Measurements from ENCODE around the gene DNAJC5G. TPM values are rescaled to one million over a fixed set of nuclear protein-coding genes. Genes with fewer than 3 reads are reported as not detected.

Gene DNAJC5G
- polyA plus RNA-seq, 3 donors = not detected

GRCh38 chr2:27255187-27255586 lies 20.0 kb upstream of the DNAJC5G start:
- Histone ChIP-seq H3K27ac (ENCODE audit: low read depth in 1 of 2, low read length in 2 of 2) (no peak overlapping the region), H3K9ac (ENCODE audit: insufficient read depth, low read length, poor library complexity, severe bottlenecking) (peak overlapping the region; percentile 4), H3K79me2 (ENCODE audit: insufficient read depth, low read length) (no peaks in the 10 kb centered on the region), H3K4me3 (replicated peaks in 1 of 3; ENCODE audit: low read depth in 2 of 3, low read length in 3 of 3) (no peak overlapping the region), H3K27me3 (ENCODE audit: control insufficient read depth in 2 of 2, insufficient read depth in 2 of 2, low read length in 2 of 2) (peaks cover 6 to 26% of the 10 kb centered on the region in 2 donors), H3K4me1 (ENCODE audit: control insufficient read depth in 1 of 2, insufficient read depth in 2 of 2, low read length in 2 of 2) (no peaks in the 10 kb centered on the region), H3K9me3 (replicated peaks in 1 of 2; ENCODE audit: control insufficient read depth in 1 of 2, insufficient read depth in 1 of 2, low read length in 2 of 2) (no peaks in the 10 kb centered on the region), H3K4me2 (replicated peaks; ENCODE audit: extremely low read depth, low read length, poor library complexity, severe bottlenecking) (no peak overlapping the region), H3K36me3 (replicated peaks in 1 of 2; ENCODE audit: control insufficient read depth in 1 of 2, insufficient read depth in 2 of 2, low read length in 2 of 2) (no peaks in the 10 kb centered on the region), H2AFZ (ENCODE audit: insufficient read depth, low read depth, low read length, poor library complexity, severe bottlenecking) (no peak overlapping the region), H4K20me1 (ENCODE audit: insufficient read depth, low read length) (no peaks in the 10 kb centered on the region)
- WGBS (ENCODE audit: insufficient coverage) = 85% methylated on average over 10 of the region's 13 CpGs
- H3K27me3 Mint-ChIP-seq (ENCODE audit: low read depth in 3 of 3) = peaks cover 29 to 55% (median 38%) of the 10 kb centered on the region in 3 donors
- intact Hi-C loops (cut with micrococcal nuclease) = no loop called here
- no peak for DNase-seq
- H3K4me3 Mint-ChIP-seq = no peak overlapping the region
- H3K9me3 Mint-ChIP-seq = no peaks in the 10 kb centered on the region
- no peak for TF ChIP-seq CTCF (IDR thresholded peaks at IDR 0.05)
- H3K36me3 Mint-ChIP-seq = no peaks in the 10 kb centered on the region
- H3K4me1 Mint-ChIP-seq = peaks cover 3% of the 10 kb centered on the region
- no peak overlapping the region for H3K27ac Mint-ChIP-seq

- H3K4me3 ChIP-seq (replicated peaks in 1 of 3; ENCODE audit: low read depth in 2 of 3, low read length in 3 of 3) = no peak overlapping the region
- no peak overlapping the region for H2AFZ ChIP-seq (ENCODE audit: insufficient read depth, low read depth, low read length, poor library complexity, severe bottlenecking)
- intact Hi-C loops (cut with micrococcal nuclease) = no loop called here
- H3K27ac Mint-ChIP-seq = no peak overlapping the region
- peaks cover 10 to 28% of the 10 kb centered on the region in 2 donors for H3K27me3 ChIP-seq (ENCODE audit: control insufficient read depth in 2 of 2, insufficient read depth in 2 of 2, low read length in 2 of 2)
- H3K4me2 ChIP-seq (replicated peaks; ENCODE audit: extremely low read depth, low read length, poor library complexity, severe bottlenecking) = no peak overlapping the region
- no peaks in the 10 kb centered on the region for H3K4me1 ChIP-seq (ENCODE audit: control insufficient read depth in 1 of 2, insufficient read depth in 2 of 2, low read length in 2 of 2)
- peaks cover 0 to 2% of the 10 kb centered on the region in 2 donors for H3K9me3 ChIP-seq (replicated peaks in 1 of 2; ENCODE audit: control insufficient read depth in 1 of 2, insufficient read depth in 1 of 2, low read length in 2 of 2)
- no peaks in the 10 kb centered on the region for H4K20me1 ChIP-seq (ENCODE audit: insufficient read depth, low read length)
- no peak overlapping the region for H3K4me3 Mint-ChIP-seq
- WGBS (ENCODE audit: insufficient coverage) = 50% methylated on average over 1 of the region's 1 CpG
- no peaks in the 10 kb centered on the region for H3K79me2 ChIP-seq (ENCODE audit: insufficient read depth, low read length)
- peaks cover 0 to under 1% (median 0%) of the 10 kb centered on the region in 7 donors for H3K9me3 Mint-ChIP-seq
- no peak overlapping the region for H3K27ac ChIP-seq (ENCODE audit: low read depth in 1 of 2, low read length in 2 of 2)
- H3K9ac ChIP-seq (ENCODE audit: insufficient read depth, low read length, poor library complexity, severe bottlenecking) = no peak overlapping the region
- H3K36me3 Mint-ChIP-seq = peaks cover 0 to 2% of the 10 kb centered on the region in 2 donors
- H3K36me3 ChIP-seq (replicated peaks in 1 of 2; ENCODE audit: control insufficient read depth in 1 of 2, insufficient read depth in 2 of 2, low read length in 2 of 2) = no peaks in the 10 kb centered on the region
- peaks cover 33 to 55% (median 43%) of the 10 kb centered on the region in 3 donors for H3K27me3 Mint-ChIP-seq (ENCODE audit: low read depth in 3 of 3)
- no peaks in the 10 kb centered on the region for H3K4me1 Mint-ChIP-seq
- TF ChIP-seq CTCF (IDR thresholded peaks at IDR 0.05) = no peak
- no peak for DNase-seq
Measured at GRCh38 chr2:27255660-27256059, 19.6 kb upstream of the DNAJC5G start.

Measured in CD14-positive monocyte (primary cell).